Retinal pigment epithelial cell (primary cell): ENCODE data around the gene STH.

Experiments used
- DNase-seq: peaks from one replicate; pipeline ENCODE4 v3.0.0-alpha.2; 2010; ENCODE audit warnings: low read depth
- H3K4me3 ChIP-seq: 2 replicates; pipeline ENCODE4 v1.5.1; 2011; ENCODE audit warnings: mild to moderate bottlenecking, low read length, control low read depth, moderate library complexity
- CTCF ChIP-seq: conservative IDR thresholded peaks from 2 replicates; pipeline ENCODE4 v1.5.1; 2011; ENCODE audit warnings: low read depth, low read length, control low read depth, inconsistent platforms

STH gene

GRCh38 chr17:45977506-45977824, 21.6 kb upstream of the STH start:
- no peak for TF ChIP-seq CTCF
- no peak overlapping the region for H3K4me3 ChIP-seq
- DNase-seq = no peak

GRCh38 chr17:45977976-45978626, 20.9 kb upstream of the STH start:
- TF ChIP-seq CTCF = no peak
- H3K4me3 ChIP-seq = no peak overlapping the region
- no peak for DNase-seq

GRCh38 chr17:45979137-45979536, 19.9 kb upstream of the STH start:
- no peak for TF ChIP-seq CTCF
- DNase-seq = no peak
- H3K4me3 ChIP-seq = no peak overlapping the region

GRCh38 chr17:45980855-45981254, 18.2 kb upstream of the STH start:
- no peak for DNase-seq
- H3K4me3 ChIP-seq = no peak overlapping the region
- TF ChIP-seq CTCF = no peak

GRCh38 chr17:45981306-45981705, 17.7 kb upstream of the STH start:
- no peak for DNase-seq
- no peak for TF ChIP-seq CTCF
- no peak overlapping the region for H3K4me3 ChIP-seq

GRCh38 chr17:45982791-45983613, 16.0 kb upstream of the STH start:
- H3K4me3 ChIP-seq = no peak overlapping the region
- no peak for DNase-seq

More at GRCh38 chr17:45982791-45983613, 16.0 kb upstream of the STH start:
- TF ChIP-seq CTCF = no peak
